Liver (tissue), 9 donors: ENCODE measurements around the gene BCR. TPM values are rescaled to one million over a fixed set of nuclear protein-coding genes. Genes with fewer than 3 reads are reported as not detected.

Source experiments
- DNase-seq: peaks from one replicate; pipeline ENCODE4 v3.0.0-alpha.2; 2017; ENCODE audit warnings: low spot score
- H3K27ac ChIP-seq, 2 donors: one replicate each; pipeline ENCODE4 v1.7.0; 2013; ENCODE audit warnings: inconsistent platforms in 2 of 2, low read length in 2 of 2, control low read depth in 1 of 2, low read depth in 1 of 2, mild to moderate bottlenecking in 1 of 2
- H3K27me3 ChIP-seq, 4 donors: one replicate each; pipeline versions ENCODE4 v1.6.1 to v1.7.0; 2013; ENCODE audit warnings: low read length in 3 of 4, inconsistent platforms in 1 of 4, mild to moderate bottlenecking in 1 of 4, moderate library complexity in 1 of 4; ENCODE audit not compliant: control insufficient read depth in 4 of 4, insufficient read depth in 4 of 4
- H3K36me3 ChIP-seq, 4 donors: one replicate each; pipeline versions ENCODE4 v1.6.1 to v1.7.0; 2013; ENCODE audit warnings: low read length in 3 of 4, mild to moderate bottlenecking in 3 of 4, low read depth in 1 of 4, moderate library complexity in 1 of 4; ENCODE audit not compliant: control insufficient read depth in 4 of 4, insufficient read depth in 3 of 4
- H3K4me1 ChIP-seq, 4 donors: one replicate each; pipeline versions ENCODE4 v1.6.1 to v1.7.0; 2013; ENCODE audit warnings: low read length in 3 of 4, mild to moderate bottlenecking in 3 of 4, moderate library complexity in 1 of 4; ENCODE audit not compliant: control insufficient read depth in 4 of 4, insufficient read depth in 4 of 4
- H3K4me3 ChIP-seq, 3 donors: one replicate each; pipeline versions ENCODE4 v1.6.1 to v1.7.0; 2013; ENCODE audit warnings: low read length in 3 of 3, control low read depth in 1 of 3, low read depth in 1 of 3, mild to moderate bottlenecking in 1 of 3
- H3K9ac ChIP-seq, 2 donors: one replicate each; pipeline ENCODE4 v1.7.0; 2013; ENCODE audit warnings: low read length in 2 of 2, mild to moderate bottlenecking in 2 of 2, moderate library complexity in 2 of 2, control low read depth in 1 of 2, low read depth in 1 of 2
- H3K9me3 ChIP-seq, 4 donors: one replicate each; pipeline versions ENCODE4 v1.6.1 to v1.7.0; 2013; ENCODE audit warnings: low read length in 3 of 4; ENCODE audit not compliant: control insufficient read depth in 4 of 4
- EGR1 ChIP-seq, 2 donors: IDR thresholded peaks; 2 replicates each; pipeline ENCODE4 v1.6.1; 2016 to 2018; ENCODE audit warnings: antibody characterized with exemption in 2 of 2, low read depth in 2 of 2
- FOXA1 ChIP-seq: IDR thresholded peaks from 2 replicates; pipeline ENCODE4 v1.6.1; 2016; ENCODE audit warnings: antibody characterized with exemption
- FOXA2 ChIP-seq: IDR thresholded peaks from 2 replicates; pipeline ENCODE4 v1.6.1; 2016; ENCODE audit warnings: antibody characterized with exemption
- GABPA ChIP-seq, 2 donors: IDR thresholded peaks in 1 of 2; conservative IDR thresholded peaks in 1 of 2; 2 replicates each; pipeline ENCODE4 v1.6.1; 2016; ENCODE audit warnings: antibody characterized with exemption in 2 of 2, mild to moderate bottlenecking in 1 of 2, moderate library complexity in 1 of 2
- HNF4A ChIP-seq, 2 donors: conservative IDR thresholded peaks; 2 replicates each; pipeline ENCODE4 v1.6.1; 2016; ENCODE audit warnings: antibody characterized with exemption in 2 of 2, mild to moderate bottlenecking in 2 of 2
- JUND ChIP-seq, 2 donors: IDR thresholded peaks; 2 replicates each; pipeline ENCODE4 v1.6.1; 2016; ENCODE audit warnings: antibody characterized with exemption in 2 of 2
- MAX ChIP-seq: IDR thresholded peaks from 2 replicates; pipeline ENCODE4 v1.6.1; 2016; ENCODE audit warnings: antibody characterized with exemption
- NR2F2 ChIP-seq: IDR thresholded peaks from 2 replicates; pipeline ENCODE4 v1.6.1; 2016; ENCODE audit warnings: antibody characterized with exemption
- RAD21 ChIP-seq, 2 donors: IDR thresholded peaks; 2 replicates each; pipeline ENCODE4 v1.6.1; 2016; ENCODE audit warnings: antibody characterized with exemption in 2 of 2, mild to moderate bottlenecking in 2 of 2
- RXRA ChIP-seq, 2 donors: IDR thresholded peaks; 2 replicates each; pipeline ENCODE4 v1.6.1; 2017 to 2018; ENCODE audit warnings: antibody characterized with exemption in 2 of 2, mild to moderate bottlenecking in 1 of 2
- SP1 ChIP-seq: IDR thresholded peaks from 2 replicates; pipeline ENCODE4 v1.6.1; 2018; ENCODE audit warnings: antibody characterized with exemption, mild to moderate bottlenecking
- TAF1 ChIP-seq: conservative IDR thresholded peaks from 2 replicates; pipeline ENCODE4 v1.6.1; 2016; ENCODE audit warnings: antibody characterized with exemption, mild to moderate bottlenecking
- YY1 ChIP-seq: IDR thresholded peaks from 2 replicates; pipeline ENCODE4 v1.6.1; 2016; ENCODE audit warnings: antibody characterized with exemption, mild to moderate bottlenecking
- ZBTB33 ChIP-seq: IDR thresholded peaks from 2 replicates; pipeline ENCODE4 v1.6.1; 2016; ENCODE audit warnings: antibody characterized with exemption
- WGBS: extraction: QIAGEN DNeasy Blood & Tissue Kit; methylation state at CpG from one replicate; pipeline ENCODE4 v1.1.7; 2013; 5-methylcytosine and 5-hydroxymethylcytosine counted together
- polyA plus RNA-seq, 2 donors: library from polyadenylated mRNA; stranded (reverse) in 1 of 2; unstranded in 1 of 2; fragments of 200-250 nt in 1 of 2; fragments of >200 nt in 1 of 2; fragmentation: Nextera tagmentation in 1 of 2; extraction: Ambion mirVana in 1 of 2; gene quantifications; one replicate each; pipeline versions ENCODE4 v1.2.1 to v1.2.3, GENCODE V29; 2013 to 2015
- total RNA-seq, 2 donors: library from RNA; depleted of rRNA; stranded (reverse); fragments of >200 nt; gene quantifications; one replicate each; pipeline ENCODE4 v1.2.3, GENCODE V29; 2014
- TF ChIP-seq, protein P1 (sequence below): IDR thresholded peaks from 2 replicates; pipeline ENCODE4 v1.6.1; 2016; ENCODE audit warnings: antibody characterized with exemption, mild to moderate bottlenecking
- TF ChIP-seq, protein P2 (sequence below): IDR thresholded peaks from 2 replicates; pipeline ENCODE4 v1.6.1; 2016; ENCODE audit warnings: antibody characterized with exemption
- TF ChIP-seq, protein P3 (sequence below): fragments of 150-350 bp; IDR thresholded peaks from 2 replicates; pipeline ENCODE4 v1.5.1; 2017; ENCODE audit warnings: improper control_type of control experiment, low read depth, low read length; ENCODE audit not compliant: missing input control
- donor health status: healthy.
- donor health status: healthy.
- donor health status: healthy.
- donor health status: healthy.
- donor health status: healthy.

Gene BCR
- total and polyA plus RNA-seq, 4 donors: 7.4 to 35.6 (median 18.3) TPM

DNA sequence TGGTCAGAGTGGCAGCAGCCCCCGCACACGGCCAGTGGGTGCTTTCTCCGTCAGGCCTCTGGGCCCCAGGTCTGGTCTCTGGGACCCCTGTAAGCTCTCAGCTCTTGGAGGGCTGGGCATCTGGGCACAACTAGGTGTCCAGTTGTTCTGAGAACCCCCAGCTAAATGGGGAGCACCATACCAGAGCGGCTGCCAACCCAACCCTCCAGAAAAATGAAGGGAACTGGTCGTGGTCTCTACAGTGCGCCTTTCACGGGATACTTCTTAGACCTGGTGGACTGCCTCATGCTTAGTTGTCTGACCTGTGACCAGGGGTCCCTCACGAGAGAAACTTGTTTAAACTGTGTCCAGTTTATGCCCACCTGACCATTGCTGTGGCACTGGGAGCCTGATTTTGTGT is 104.9 kb downstream of the BCR start:
- WGBS: 96% methylated on average over 8 of the region's 8 CpGs
- peaks cover 4 to 24% (median 5%) of the 10 kb centered on the region in 4 donors for H3K36me3 ChIP-seq

GRCh38 chr22:23285734-23286133 is 105.4 kb downstream of the BCR start:
- Histone ChIP-seq H3K27me3 (no peaks in the 10 kb centered on the region), H3K4me1 (peaks cover 0 to 20% (median 10%) of the 10 kb centered on the region in 4 donors), H3K9ac (no peak overlapping the region), H3K9me3 (no peaks in the 10 kb centered on the region), H3K27ac (no peak overlapping the region), H3K4me3 (no peak overlapping the region), H3K36me3 (peaks cover 4 to 23% (median 5%) of the 10 kb centered on the region in 4 donors)
- no peak for DNase-seq
- WGBS: 96% methylated on average over 7 of the region's 7 CpGs
- no peak for TF ChIP-seq RXRA (IDR thresholded peaks at IDR 0.05)
- TF ChIP-seq YY1: no peak
- no peak for TF ChIP-seq MAX
- TF ChIP-seq, protein P1, sequence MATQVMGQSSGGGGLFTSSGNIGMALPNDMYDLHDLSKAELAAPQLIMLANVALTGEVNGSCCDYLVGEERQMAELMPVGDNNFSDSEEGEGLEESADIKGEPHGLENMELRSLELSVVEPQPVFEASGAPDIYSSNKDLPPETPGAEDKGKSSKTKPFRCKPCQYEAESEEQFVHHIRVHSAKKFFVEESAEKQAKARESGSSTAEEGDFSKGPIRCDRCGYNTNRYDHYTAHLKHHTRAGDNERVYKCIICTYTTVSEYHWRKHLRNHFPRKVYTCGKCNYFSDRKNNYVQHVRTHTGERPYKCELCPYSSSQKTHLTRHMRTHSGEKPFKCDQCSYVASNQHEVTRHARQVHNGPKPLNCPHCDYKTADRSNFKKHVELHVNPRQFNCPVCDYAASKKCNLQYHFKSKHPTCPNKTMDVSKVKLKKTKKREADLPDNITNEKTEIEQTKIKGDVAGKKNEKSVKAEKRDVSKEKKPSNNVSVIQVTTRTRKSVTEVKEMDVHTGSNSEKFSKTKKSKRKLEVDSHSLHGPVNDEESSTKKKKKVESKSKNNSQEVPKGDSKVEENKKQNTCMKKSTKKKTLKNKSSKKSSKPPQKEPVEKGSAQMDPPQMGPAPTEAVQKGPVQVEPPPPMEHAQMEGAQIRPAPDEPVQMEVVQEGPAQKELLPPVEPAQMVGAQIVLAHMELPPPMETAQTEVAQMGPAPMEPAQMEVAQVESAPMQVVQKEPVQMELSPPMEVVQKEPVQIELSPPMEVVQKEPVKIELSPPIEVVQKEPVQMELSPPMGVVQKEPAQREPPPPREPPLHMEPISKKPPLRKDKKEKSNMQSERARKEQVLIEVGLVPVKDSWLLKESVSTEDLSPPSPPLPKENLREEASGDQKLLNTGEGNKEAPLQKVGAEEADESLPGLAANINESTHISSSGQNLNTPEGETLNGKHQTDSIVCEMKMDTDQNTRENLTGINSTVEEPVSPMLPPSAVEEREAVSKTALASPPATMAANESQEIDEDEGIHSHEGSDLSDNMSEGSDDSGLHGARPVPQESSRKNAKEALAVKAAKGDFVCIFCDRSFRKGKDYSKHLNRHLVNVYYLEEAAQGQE: no peak
- TF ChIP-seq, protein P2, sequence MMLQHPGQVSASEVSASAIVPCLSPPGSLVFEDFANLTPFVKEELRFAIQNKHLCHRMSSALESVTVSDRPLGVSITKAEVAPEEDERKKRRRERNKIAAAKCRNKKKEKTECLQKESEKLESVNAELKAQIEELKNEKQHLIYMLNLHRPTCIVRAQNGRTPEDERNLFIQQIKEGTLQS: no peak
- TF ChIP-seq EGR1 (IDR thresholded peaks at IDR 0.05; ENCODE audit: low read depth in 2 of 2): no peak
- TF ChIP-seq ZBTB33: no peak
- no peak for TF ChIP-seq RAD21 (IDR thresholded peaks at IDR 0.05)
- no peak for TF ChIP-seq FOXA2
- TF ChIP-seq SP1: no peak
- no peak for TF ChIP-seq NR2F2

More for the DNA sequence above, 104.9 kb downstream of the BCR start:
- no peaks in the 10 kb centered on the region for H3K27me3 ChIP-seq
- H3K4me1 ChIP-seq: peaks cover 0 to 16% (median 6%) of the 10 kb centered on the region in 4 donors
- TF ChIP-seq FOXA2 (no peak), GABPA (IDR thresholded peaks at IDR 0.05 in 1 of 2, conservative IDR thresholded peaks at IDR 0.05 in 1 of 2) (no peak), FOXA1 (no peak)
- no peaks in the 10 kb centered on the region for H3K9me3 ChIP-seq
- no peak overlapping the region for H3K4me3 ChIP-seq
- H3K27ac ChIP-seq: no peak overlapping the region
- H3K9ac ChIP-seq: no peak overlapping the region
- DNase-seq: no peak

- 99% methylated on average over 2 of the region's 2 CpGs for whole genome bisulfite sequencing
- H3K9ac ChIP-seq: no peak overlapping the region
- TF ChIP-seq HNF4A (conservative IDR thresholded peaks at IDR 0.05) (no peak), MAX (no peak), SP1 (no peak), TAF1 (no peak), FOXA1 (no peak), JUND (IDR thresholded peaks at IDR 0.05) (no peak)
- TF ChIP-seq, protein P3, sequence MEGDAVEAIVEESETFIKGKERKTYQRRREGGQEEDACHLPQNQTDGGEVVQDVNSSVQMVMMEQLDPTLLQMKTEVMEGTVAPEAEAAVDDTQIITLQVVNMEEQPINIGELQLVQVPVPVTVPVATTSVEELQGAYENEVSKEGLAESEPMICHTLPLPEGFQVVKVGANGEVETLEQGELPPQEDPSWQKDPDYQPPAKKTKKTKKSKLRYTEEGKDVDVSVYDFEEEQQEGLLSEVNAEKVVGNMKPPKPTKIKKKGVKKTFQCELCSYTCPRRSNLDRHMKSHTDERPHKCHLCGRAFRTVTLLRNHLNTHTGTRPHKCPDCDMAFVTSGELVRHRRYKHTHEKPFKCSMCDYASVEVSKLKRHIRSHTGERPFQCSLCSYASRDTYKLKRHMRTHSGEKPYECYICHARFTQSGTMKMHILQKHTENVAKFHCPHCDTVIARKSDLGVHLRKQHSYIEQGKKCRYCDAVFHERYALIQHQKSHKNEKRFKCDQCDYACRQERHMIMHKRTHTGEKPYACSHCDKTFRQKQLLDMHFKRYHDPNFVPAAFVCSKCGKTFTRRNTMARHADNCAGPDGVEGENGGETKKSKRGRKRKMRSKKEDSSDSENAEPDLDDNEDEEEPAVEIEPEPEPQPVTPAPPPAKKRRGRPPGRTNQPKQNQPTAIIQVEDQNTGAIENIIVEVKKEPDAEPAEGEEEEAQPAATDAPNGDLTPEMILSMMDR: no peak
- TF ChIP-seq, protein P2: no peak
- H3K27ac ChIP-seq: no peak overlapping the region
- peaks cover 4 to 23% (median 5%) of the 10 kb centered on the region in 4 donors for H3K36me3 ChIP-seq
- no peaks in the 10 kb centered on the region for H3K9me3 ChIP-seq
- peaks cover 0 to 20% (median 10%) of the 10 kb centered on the region in 4 donors for H3K4me1 ChIP-seq
- no peak overlapping the region for H3K4me3 ChIP-seq
- DNase-seq: no peak
- H3K27me3 ChIP-seq: no peaks in the 10 kb centered on the region
These were observed 106.0 kb downstream of the BCR start for GRCh38 chr22:23286296-23286695.
